HFFc6 (cell line): Measurements from ENCODE around the gene FA2H. TPM values are rescaled to one million over a fixed set of nuclear protein-coding genes. Genes with fewer than 3 reads are reported as not detected.
"Not testable (repeated sequence)": the region's sequence is repeated elsewhere in the genome, so short reads cannot be mapped to it uniquely, and the experiment has no call there.

ENCODE experiments used
- DNase-seq: peaks from one replicate; pipeline ENCODE4 v3.0.0-alpha.2; 2018
- H3K27ac Mint-ChIP-seq: 2 replicates; pipeline ENCODE4 v1.8.0; 2020; ENCODE audit warnings: mild to moderate bottlenecking, mixed read lengths
- H3K27me3 Mint-ChIP-seq: 2 replicates; pipeline ENCODE4 v1.8.0; 2021; ENCODE audit warnings: mild to moderate bottlenecking, moderate library complexity, mixed read lengths; ENCODE audit not compliant: insufficient read depth
- H3K36me3 Mint-ChIP-seq: 2 replicates; pipeline ENCODE4 v1.8.0; 2021; ENCODE audit warnings: low read depth, mixed read lengths
- H3K4me1 Mint-ChIP-seq: 2 replicates; pipeline ENCODE4 v1.8.0; 2020; ENCODE audit warnings: low read depth, mixed read lengths
- H3K4me3 Mint-ChIP-seq: 2 replicates; pipeline ENCODE4 v1.8.0; 2020; ENCODE audit warnings: mild to moderate bottlenecking, moderate library complexity, mixed read lengths
- H3K9me3 Mint-ChIP-seq: 2 replicates; pipeline ENCODE4 v1.8.0; 2020; ENCODE audit warnings: mild to moderate bottlenecking, mixed read lengths
- total RNA-seq, 6 experiments: library from RNA; stranded (reverse); fragmentation: NEBNext Ultra II Directional; extraction: Animal tissue kit (Norgen Biotek cat#: 25700); gene quantifications; 2 replicates in 1 of 6; 3 replicates in 5 of 6; pipeline ENCODE4 v1.2.3, GENCODE V29; 2021
- TF ChIP-seq, protein P1 (sequence below): fragments of 200-600 bp; sonication (generic); IDR thresholded peaks from 2 replicates; pipeline ENCODE4 v1.5.0; 2021; ENCODE audit warnings: antibody characterized with exemption, mild to moderate bottlenecking

The FA2H gene
- total RNA-seq, 6 experiments from 2014 or later: not detected

- H3K27ac Mint-ChIP-seq: no peak overlapping the region
- H3K4me1 Mint-ChIP-seq: no peaks in the 10 kb centered on the region
- H3K27me3 Mint-ChIP-seq: no peaks in the 10 kb centered on the region; the same call in 1 of the 2 replicates
- no peaks in the 10 kb centered on the region for H3K9me3 Mint-ChIP-seq
- TF ChIP-seq, protein P1, sequence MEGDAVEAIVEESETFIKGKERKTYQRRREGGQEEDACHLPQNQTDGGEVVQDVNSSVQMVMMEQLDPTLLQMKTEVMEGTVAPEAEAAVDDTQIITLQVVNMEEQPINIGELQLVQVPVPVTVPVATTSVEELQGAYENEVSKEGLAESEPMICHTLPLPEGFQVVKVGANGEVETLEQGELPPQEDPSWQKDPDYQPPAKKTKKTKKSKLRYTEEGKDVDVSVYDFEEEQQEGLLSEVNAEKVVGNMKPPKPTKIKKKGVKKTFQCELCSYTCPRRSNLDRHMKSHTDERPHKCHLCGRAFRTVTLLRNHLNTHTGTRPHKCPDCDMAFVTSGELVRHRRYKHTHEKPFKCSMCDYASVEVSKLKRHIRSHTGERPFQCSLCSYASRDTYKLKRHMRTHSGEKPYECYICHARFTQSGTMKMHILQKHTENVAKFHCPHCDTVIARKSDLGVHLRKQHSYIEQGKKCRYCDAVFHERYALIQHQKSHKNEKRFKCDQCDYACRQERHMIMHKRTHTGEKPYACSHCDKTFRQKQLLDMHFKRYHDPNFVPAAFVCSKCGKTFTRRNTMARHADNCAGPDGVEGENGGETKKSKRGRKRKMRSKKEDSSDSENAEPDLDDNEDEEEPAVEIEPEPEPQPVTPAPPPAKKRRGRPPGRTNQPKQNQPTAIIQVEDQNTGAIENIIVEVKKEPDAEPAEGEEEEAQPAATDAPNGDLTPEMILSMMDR: no peak
- peaks cover 21% of the 10 kb centered on the region for H3K36me3 Mint-ChIP-seq
- no peak for DNase-seq
- no peak overlapping the region for H3K4me3 Mint-ChIP-seq
These were observed 100.7 kb downstream of the FA2H start for GRCh38 chr16:74673876-74674275.

DNA sequence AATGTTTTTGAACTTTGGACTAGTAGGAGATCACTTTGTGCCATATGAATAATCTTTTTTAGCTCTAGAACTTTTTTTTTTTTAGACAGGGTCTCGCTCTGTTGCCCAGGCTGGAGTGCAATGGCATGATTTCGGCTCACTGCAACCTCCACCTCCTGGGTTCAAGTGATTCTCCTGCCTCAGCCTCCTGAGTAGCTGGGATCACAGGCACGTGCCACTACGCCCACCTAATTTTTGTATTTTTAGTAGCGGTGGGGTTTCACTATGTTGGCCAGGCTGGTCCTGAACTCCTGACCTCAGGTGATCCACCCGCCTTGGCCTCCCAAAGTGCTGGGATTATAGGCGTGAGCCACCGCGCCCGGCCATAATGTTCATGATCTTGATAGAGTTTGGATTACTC is 105.7 kb downstream of the FA2H start:
- H3K4me1 Mint-ChIP-seq: peaks cover 18% of the 10 kb centered on the region
- H3K27ac Mint-ChIP-seq: not testable (repeated sequence)
- H3K36me3 Mint-ChIP-seq: peaks cover 14% of the 10 kb centered on the region

GRCh38 chr16:74667255-74667700 is 107.3 kb downstream of the FA2H start:
- H3K9me3 Mint-ChIP-seq: no peaks in the 10 kb centered on the region
- peak overlapping the region; percentile 94 for H3K4me3 Mint-ChIP-seq
- peak overlapping the region; percentile 92 for H3K27ac Mint-ChIP-seq
- TF ChIP-seq, protein P1: no peak
- no peaks in the 10 kb centered on the region for H3K27me3 Mint-ChIP-seq
- DNase-seq: no peak
- H3K4me1 Mint-ChIP-seq: peaks cover 31% of the 10 kb centered on the region
- H3K36me3 Mint-ChIP-seq: peaks cover 22% of the 10 kb centered on the region

More for the DNA sequence above, 105.7 kb downstream of the FA2H start:
- not testable (repeated sequence) for H3K9me3 Mint-ChIP-seq, H3K27me3 Mint-ChIP-seq, DNase-seq, H3K4me3 Mint-ChIP-seq

GRCh38 chr16:74666425-74667254 is 108.0 kb downstream of the FA2H start, which contains the start of gene RFWD3:
TSS of gene RFWD3 (minus strand) at chr16:74666877. CDS start at chr16:74661449, 5,428 bp downstream.
- peak within 1 kb of the TSS; percentile 92 for H3K27ac Mint-ChIP-seq

GRCh38 chr16:74666010-74666421 is 108.6 kb downstream of the FA2H start:
- Mint-ChIP-seq H3K4me3 (peak overlapping the region; percentile 94), H3K36me3 (peaks cover 16% of the 10 kb centered on the region), H3K27ac (peak overlapping the region; percentile 92), H3K27me3 (no peaks in the 10 kb centered on the region), H3K4me1 (peaks cover 35% of the 10 kb centered on the region), H3K9me3 (no peaks in the 10 kb centered on the region)
- DNase-seq: no peak
- TF ChIP-seq, protein P1: no peak

More at GRCh38 chr16:74666425-74667254, 108.0 kb downstream of the FA2H start, which contains the start of gene RFWD3:
- Mint-ChIP-seq H3K4me3 (peak within 1 kb of the TSS; percentile 94), H3K36me3 (peaks cover 18% of the 10 kb centered on the region), H3K27me3 (no peaks in the 10 kb centered on the region), H3K4me1 (peaks cover 33% of the 10 kb centered on the region), H3K9me3 (no peaks in the 10 kb centered on the region)
- TF ChIP-seq, protein P1: no peak
- peak; percentile 99 for DNase-seq

Other genes with a start within 250 kb of the FA2H start
- gene GLG1, start 167.7 kb downstream of the FA2H start, total RNA-seq: 100 to 1,000 TPM; 149 to 167 (median 161) TPM
- gene RFWD3, start 107.9 kb downstream of the FA2H start, total RNA-seq: 10 to 100 TPM; 27.2 to 44.4 (median 42.9) TPM
- 10 to 100 TPM; 10.2 to 14.8 (median 11.4) TPM for gene MLKL, start 74.0 kb downstream of the FA2H start, total RNA-seq
- 10 to 100 TPM; 32.1 to 39.8 (median 37.3) TPM for gene WDR59, start 210.3 kb upstream of the FA2H start, total RNA-seq
- 10 to 100 TPM; 21.7 to 31.3 (median 28.0) TPM for gene ZNRF1, start 224.2 kb upstream of the FA2H start, total RNA-seq